ENCODE measurements around the gene TPPP. TPM values are rescaled to one million over a fixed set of nuclear protein-coding genes. Genes with fewer than 3 reads are reported as not detected.

Gene TPPP
- total RNA-seq, 2 donors from 2014 or later = 1.7 to 4.0 TPM

- TF ChIP-seq CTCF (IDR thresholded peaks at IDR 0.05) = no peak
- peak; percentile 12 for DNase-seq
- Histone ChIP-seq H3K4me3 (no peak overlapping the region), H3K27ac (no peak overlapping the region), H3K4me1 (no peaks in the 10 kb centered on the region), H3K9me3 (no peaks in the 10 kb centered on the region), H3K9ac (ENCODE audit: low read depth in 2 of 2, low read length in 2 of 2) (no peak overlapping the region), H3K36me3 (peaks cover 4% of the 10 kb centered on the region), H3K27me3 (no peaks in the 10 kb centered on the region)
- intact Hi-C loops (cut with DNase I) = no loop called here
Measured at GRCh38 chr5:639253-639530, 54.0 kb downstream of the TPPP start.

- Histone ChIP-seq H3K9ac (ENCODE audit: low read depth in 2 of 2, low read length in 2 of 2) (no peak overlapping the region), H3K4me1 (no peaks in the 10 kb centered on the region), H3K36me3 (peaks cover 4% of the 10 kb centered on the region), H3K27me3 (no peaks in the 10 kb centered on the region), H3K9me3 (no peaks in the 10 kb centered on the region), H3K27ac (no peak overlapping the region), H3K4me3 (no peak overlapping the region)
- peak; percentile 11 for DNase-seq
- intact Hi-C loops (cut with DNase I) = no loop called here
- TF ChIP-seq CTCF (IDR thresholded peaks at IDR 0.05) = no peak
Measured at GRCh38 chr5:638501-639252, 54.5 kb downstream of the TPPP start.

GRCh38 chr5:637581-638450, 55.3 kb downstream of the TPPP start:
- Histone ChIP-seq H3K9ac (ENCODE audit: low read depth in 2 of 2, low read length in 2 of 2) (no peak overlapping the region), H3K27me3 (no peaks in the 10 kb centered on the region), H3K4me3 (no peak overlapping the region), H3K27ac (no peak overlapping the region), H3K9me3 (no peaks in the 10 kb centered on the region), H3K4me1 (no peaks in the 10 kb centered on the region), H3K36me3 (peaks cover 4% of the 10 kb centered on the region)
- peak; percentile 11 for DNase-seq
- intact Hi-C loops (cut with DNase I) = no loop called here
- TF ChIP-seq CTCF (IDR thresholded peaks at IDR 0.05) = no peak

- no peak overlapping the region for H3K27ac ChIP-seq
- no peaks in the 10 kb centered on the region for H3K9me3 ChIP-seq
- H3K4me1 ChIP-seq = no peaks in the 10 kb centered on the region
- H3K4me3 ChIP-seq = no peak overlapping the region
- no peak for TF ChIP-seq CTCF (IDR thresholded peaks at IDR 0.05)
- no peak overlapping the region for H3K9ac ChIP-seq (ENCODE audit: low read depth in 2 of 2, low read length in 2 of 2)
- no peaks in the 10 kb centered on the region for H3K27me3 ChIP-seq
- intact Hi-C loops (cut with DNase I) = no loop called here
- H3K36me3 ChIP-seq = peaks cover 4% of the 10 kb centered on the region
- DNase-seq = peak; percentile 10
Measured at GRCh38 chr5:636951-637350, 56.2 kb downstream of the TPPP start.

- Histone ChIP-seq H3K27ac (no peak overlapping the region), H3K27me3 (no peaks in the 10 kb centered on the region), H3K36me3 (peaks cover 4% of the 10 kb centered on the region), H3K4me1 (no peaks in the 10 kb centered on the region), H3K9ac (ENCODE audit: low read depth in 2 of 2, low read length in 2 of 2) (no peak overlapping the region), H3K4me3 (no peak overlapping the region), H3K9me3 (no peaks in the 10 kb centered on the region)
- DNase-seq = peak; percentile 7
- intact Hi-C loops (cut with DNase I) = no loop called here
- TF ChIP-seq CTCF (IDR thresholded peaks at IDR 0.05) = no peak
Measured at GRCh38 chr5:635306-636055, 57.7 kb downstream of the TPPP start.

Data from colonic mucosa (tissue), 4 donors.